ENCODE results near the gene CCNL2.
A peak's percentile ranks its signal among the peaks of the same experiment; 100 is the strongest.
"Not testable (repeated sequence)": the region's sequence is repeated elsewhere in the genome, so short reads cannot be mapped to it uniquely, and the experiment has no call there.

The CCNL2 gene

GRCh38 chr1:1387098-1388077, 11.7 kb downstream of the CCNL2 start:
- Histone ChIP-seq H2BK12ac (ENCODE audit: low read length) (no peak overlapping the region), H3K4me1 (ENCODE audit: control insufficient read depth in 2 of 2, insufficient read depth in 1 of 2, low read depth in 1 of 2, low read length in 2 of 2) (no peaks in the 10 kb centered on the region), H3K9me3 (replicated peaks in 1 of 2; ENCODE audit: control insufficient read depth in 2 of 2, insufficient read depth in 1 of 2, low read depth in 1 of 2, low read length in 2 of 2) (peaks cover 0 to 10% of the 10 kb centered on the region in 2 donors), H4K8ac (ENCODE audit: low read depth, low read length) (no peak overlapping the region), H2BK15ac (ENCODE audit: low read length) (no peak overlapping the region), H2AK5ac (ENCODE audit: low read depth, low read length) (no peak overlapping the region), H3K4ac (ENCODE audit: low read length) (no peak overlapping the region), H3K4me3 (ENCODE audit: low read length in 2 of 2) (no peak overlapping the region), H3K18ac (ENCODE audit: low read length) (no peak overlapping the region), H3K14ac (ENCODE audit: low read length) (no peak overlapping the region), H2BK5ac (ENCODE audit: low read length) (peak overlapping the region; percentile 7), H3K27ac (replicated peaks; ENCODE audit: low read length) (no peak overlapping the region), H2BK120ac (ENCODE audit: low read depth, low read length) (no peak overlapping the region), H3K79me1 (ENCODE audit: low read depth, low read length) (peaks cover 3% of the 10 kb centered on the region), H3K27me3 (ENCODE audit: control insufficient read depth in 3 of 3, insufficient read depth in 3 of 3, low read depth in 1 of 3, low read length in 3 of 3) (no peaks in the 10 kb centered on the region), H3K9ac (ENCODE audit: low read depth, low read length, poor library complexity) (no peak overlapping the region), H3K4me2 (ENCODE audit: insufficient read depth, low read length, poor library complexity, severe bottlenecking) (no peak overlapping the region), H3K36me3 (replicated peaks in 1 of 2; ENCODE audit: control insufficient read depth in 2 of 2, insufficient read depth in 2 of 2, low read length in 2 of 2) (peaks cover 51 to 74% of the 10 kb centered on the region in 2 donors), H4K91ac (ENCODE audit: low read depth, low read length, poor library complexity) (no peak overlapping the region), H2AFZ (ENCODE audit: low read length) (no peak overlapping the region), H3K23ac (ENCODE audit: low read depth, low read length, poor library complexity) (no peak overlapping the region)
- DNase-seq (ENCODE audit: low spot score), result no peak
- no CpG with 5 or more reads among the region's 50 CpGs for WGBS, 2 donors (ENCODE audit: extremely low coverage in 2 of 2, insufficient read length in 2 of 2, insufficient replicate concordance in 1 of 2)

GRCh38 chr1:1385931-1386330, 13.2 kb downstream of the CCNL2 start:
- H3K4me2 ChIP-seq (ENCODE audit: insufficient read depth, low read length, poor library complexity, severe bottlenecking), result no peak overlapping the region
- no peak overlapping the region for H2AK5ac ChIP-seq (ENCODE audit: low read depth, low read length)
- DNase-seq (ENCODE audit: low spot score), result no peak
- H3K9me3 ChIP-seq (replicated peaks in 1 of 2; ENCODE audit: control insufficient read depth in 2 of 2, insufficient read depth in 1 of 2, low read depth in 1 of 2, low read length in 2 of 2), result peaks cover 0 to 14% of the 10 kb centered on the region in 2 donors
- no peak overlapping the region for H2BK120ac ChIP-seq (ENCODE audit: low read depth, low read length)
- no peak overlapping the region for H2BK5ac ChIP-seq (ENCODE audit: low read length)
- no peak overlapping the region for H2BK12ac ChIP-seq (ENCODE audit: low read length)
- H3K18ac ChIP-seq (ENCODE audit: low read length), result no peak overlapping the region
- no peak overlapping the region for H3K27ac ChIP-seq (replicated peaks; ENCODE audit: low read length)
- peaks cover 40 to 66% of the 10 kb centered on the region in 2 donors for H3K36me3 ChIP-seq (replicated peaks in 1 of 2; ENCODE audit: control insufficient read depth in 2 of 2, insufficient read depth in 2 of 2, low read length in 2 of 2)
- H3K14ac ChIP-seq (ENCODE audit: low read length), result no peak overlapping the region
- no peaks in the 10 kb centered on the region for H3K4me1 ChIP-seq (ENCODE audit: control insufficient read depth in 2 of 2, insufficient read depth in 1 of 2, low read depth in 1 of 2, low read length in 2 of 2)
- H3K23ac ChIP-seq (ENCODE audit: low read depth, low read length, poor library complexity), result no peak overlapping the region
- peaks cover 1% of the 10 kb centered on the region for H3K79me1 ChIP-seq (ENCODE audit: low read depth, low read length)
- no peak overlapping the region for H3K4me3 ChIP-seq (ENCODE audit: low read length in 2 of 2)
- no peak overlapping the region for H4K91ac ChIP-seq (ENCODE audit: low read depth, low read length, poor library complexity)
- H3K4ac ChIP-seq (ENCODE audit: low read length), result no peak overlapping the region
- H2AFZ ChIP-seq (ENCODE audit: low read length), result no peak overlapping the region
- no peaks in the 10 kb centered on the region for H3K27me3 ChIP-seq (ENCODE audit: control insufficient read depth in 3 of 3, insufficient read depth in 3 of 3, low read depth in 1 of 3, low read length in 3 of 3)
- no CpG with 5 or more reads among the region's 8 CpGs for WGBS, 2 donors (ENCODE audit: extremely low coverage in 2 of 2, insufficient read length in 2 of 2, insufficient replicate concordance in 1 of 2)
- no peak overlapping the region for H2BK15ac ChIP-seq (ENCODE audit: low read length)
- H3K9ac ChIP-seq (ENCODE audit: low read depth, low read length, poor library complexity), result no peak overlapping the region
- H4K8ac ChIP-seq (ENCODE audit: low read depth, low read length), result no peak overlapping the region

- H2BK5ac ChIP-seq (ENCODE audit: low read length); H3K14ac ChIP-seq (ENCODE audit: low read length); H4K91ac ChIP-seq (ENCODE audit: low read depth, low read length, poor library complexity); H3K9ac ChIP-seq (ENCODE audit: low read depth, low read length, poor library complexity); H3K4ac ChIP-seq (ENCODE audit: low read length); H2AFZ ChIP-seq (ENCODE audit: low read length); H3K18ac ChIP-seq (ENCODE audit: low read length); H3K27ac ChIP-seq (replicated peaks; ENCODE audit: low read length); H3K4me1 ChIP-seq (ENCODE audit: control insufficient read depth in 2 of 2, insufficient read depth in 1 of 2, low read depth in 1 of 2, low read length in 2 of 2); H3K4me2 ChIP-seq (ENCODE audit: insufficient read depth, low read length, poor library complexity, severe bottlenecking); H2AK5ac ChIP-seq (ENCODE audit: low read depth, low read length); H2BK120ac ChIP-seq (ENCODE audit: low read depth, low read length); H3K27me3 ChIP-seq (ENCODE audit: control insufficient read depth in 3 of 3, insufficient read depth in 3 of 3, low read depth in 1 of 3, low read length in 3 of 3); H3K4me3 ChIP-seq (ENCODE audit: low read length in 2 of 2); H4K8ac ChIP-seq (ENCODE audit: low read depth, low read length); H3K79me1 ChIP-seq (ENCODE audit: low read depth, low read length); H2BK15ac ChIP-seq (ENCODE audit: low read length); H3K23ac ChIP-seq (ENCODE audit: low read depth, low read length, poor library complexity); DNase-seq (ENCODE audit: low spot score); H2BK12ac ChIP-seq (ENCODE audit: low read length): not testable (repeated sequence)
- no CpG with 5 or more reads among the region's 29 CpGs for WGBS, 2 donors (ENCODE audit: extremely low coverage in 2 of 2, insufficient read length in 2 of 2, insufficient replicate concordance in 1 of 2)
- H3K36me3 ChIP-seq (replicated peaks in 1 of 2; ENCODE audit: control insufficient read depth in 2 of 2, insufficient read depth in 2 of 2, low read length in 2 of 2), result peaks cover 35 to 60% of the 10 kb centered on the region in 2 donors
- peaks cover 0 to 14% of the 10 kb centered on the region in 2 donors for H3K9me3 ChIP-seq (replicated peaks in 1 of 2; ENCODE audit: control insufficient read depth in 2 of 2, insufficient read depth in 1 of 2, low read depth in 1 of 2, low read length in 2 of 2)
Measured at GRCh38 chr1:1385339-1385738, 13.8 kb downstream of the CCNL2 start.

- Histone ChIP-seq H3K4me3 (ENCODE audit: low read length in 2 of 2) (no peak overlapping the region), H2BK12ac (ENCODE audit: low read length) (no peak overlapping the region), H4K91ac (ENCODE audit: low read depth, low read length, poor library complexity) (no peak overlapping the region), H3K9ac (ENCODE audit: low read depth, low read length, poor library complexity) (no peak overlapping the region), H2BK120ac (ENCODE audit: low read depth, low read length) (no peak overlapping the region), H3K9me3 (replicated peaks in 1 of 2; ENCODE audit: control insufficient read depth in 2 of 2, insufficient read depth in 1 of 2, low read depth in 1 of 2, low read length in 2 of 2) (peaks cover 0 to 11% of the 10 kb centered on the region in 2 donors), H3K23ac (ENCODE audit: low read depth, low read length, poor library complexity) (no peak overlapping the region), H3K14ac (ENCODE audit: low read length) (no peak overlapping the region), H3K79me1 (ENCODE audit: low read depth, low read length) (peaks cover 1% of the 10 kb centered on the region), H2BK15ac (ENCODE audit: low read length) (no peak overlapping the region), H3K27me3 (ENCODE audit: control insufficient read depth in 3 of 3, insufficient read depth in 3 of 3, low read depth in 1 of 3, low read length in 3 of 3) (no peaks in the 10 kb centered on the region), H2BK5ac (ENCODE audit: low read length) (peak overlapping the region; percentile 39), H3K4me2 (ENCODE audit: insufficient read depth, low read length, poor library complexity, severe bottlenecking) (no peak overlapping the region), H4K8ac (ENCODE audit: low read depth, low read length) (no peak overlapping the region), H3K27ac (replicated peaks; ENCODE audit: low read length) (no peak overlapping the region), H3K36me3 (replicated peaks in 1 of 2; ENCODE audit: control insufficient read depth in 2 of 2, insufficient read depth in 2 of 2, low read length in 2 of 2) (peaks cover 7 to 22% of the 10 kb centered on the region in 2 donors), H3K4me1 (ENCODE audit: control insufficient read depth in 2 of 2, insufficient read depth in 1 of 2, low read depth in 1 of 2, low read length in 2 of 2) (no peaks in the 10 kb centered on the region), H3K4ac (ENCODE audit: low read length) (no peak overlapping the region), H3K18ac (ENCODE audit: low read length) (no peak overlapping the region), H2AK5ac (ENCODE audit: low read depth, low read length) (no peak overlapping the region), H2AFZ (ENCODE audit: low read length) (no peak overlapping the region)
- no peak for DNase-seq (ENCODE audit: low spot score)
- no CpG with 5 or more reads among the region's 8 CpGs for WGBS, 2 donors (ENCODE audit: extremely low coverage in 2 of 2, insufficient read length in 2 of 2, insufficient replicate concordance in 1 of 2)
Measured at GRCh38 chr1:1381294-1381693, 17.8 kb downstream of the CCNL2 start.
